SK-N-MC (cell line): ENCODE results near the gene DFFB.

Experiments used
- EZH2 ChIP-seq: fragments of 200-600 bp; sonication (generic); IDR thresholded peaks from one replicate; pipeline ENCODE4 v1.6.1; 2017; ENCODE audit warnings: antibody characterized with exemption
- FOXP2 ChIP-seq: optimal IDR thresholded peaks from 2 replicates; pipeline ENCODE3; 2011; ENCODE audit warnings: mild to moderate bottlenecking, moderate library complexity; ENCODE audit not compliant: insufficient read depth; ENCODE audit errors: extremely low read length, control extremely low read depth

DNA sequence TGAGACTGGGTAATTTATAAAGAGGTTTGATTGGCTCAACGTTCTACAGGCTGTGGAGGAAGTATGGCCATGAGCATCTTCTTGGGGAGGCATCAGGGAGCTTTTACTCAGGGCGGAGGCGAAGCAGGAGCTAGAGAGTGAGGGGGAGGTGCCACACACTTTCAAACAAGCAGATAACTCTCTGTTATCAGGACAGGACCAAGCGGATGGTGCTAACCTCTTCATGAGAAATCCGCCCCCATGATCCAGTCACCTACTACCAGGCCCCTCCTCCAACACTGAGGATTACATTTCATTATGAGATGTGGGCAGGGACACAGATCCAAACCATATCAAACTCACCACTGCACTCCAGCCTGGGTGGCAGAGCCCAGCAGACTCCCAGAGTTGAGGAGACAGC is 49.5 kb upstream of the DFFB start:
- TF ChIP-seq FOXP2 (no peak), EZH2 (no peak)
